GM23248 (cell line): ENCODE results near the gene MFF. TPM values are rescaled to one million over a fixed set of nuclear protein-coding genes. Genes with fewer than 3 reads are reported as not detected.
"Not testable (repeated sequence)": the region's sequence is repeated elsewhere in the genome, so short reads cannot be mapped to it uniquely, and the experiment has no call there.

Experiments used
- DNase-seq: peaks from one replicate; pipeline ENCODE4 v3.0.0-alpha.2; 2015
- H2AFZ ChIP-seq: fragments of 200-600 bp; sonication (generic); 2 replicates; pipeline ENCODE4 v1.6.1; 2016; ENCODE audit warnings: antibody characterized with exemption
- H3F3A ChIP-seq: fragments of 200-600 bp; sonication (generic); 2 replicates; pipeline ENCODE4 v1.6.1; 2016; ENCODE audit warnings: mild to moderate bottlenecking, antibody characterized with exemption, mixed run types; ENCODE audit not compliant: insufficient read depth
- H3K27ac ChIP-seq: fragments of 200-600 bp; sonication (generic); 2 replicates; pipeline ENCODE4 v1.5.1; 2016; ENCODE audit warnings: mild to moderate bottlenecking
- H3K27me3 ChIP-seq: fragments of 200-600 bp; sonication (generic); replicated peaks from 2 replicates; pipeline ENCODE4 v1.6.1; 2016; ENCODE audit warnings: mild to moderate bottlenecking; ENCODE audit not compliant: insufficient read depth
- H3K36me3 ChIP-seq: fragments of 200-600 bp; sonication (generic); 2 replicates; pipeline ENCODE4 v1.6.1; 2016; ENCODE audit warnings: low read depth, mild to moderate bottlenecking
- H3K4me1 ChIP-seq: fragments of 200-600 bp; sonication (generic); 2 replicates; pipeline ENCODE4 v1.6.1; 2016; ENCODE audit warnings: mild to moderate bottlenecking; ENCODE audit not compliant: insufficient read depth
- H3K4me2 ChIP-seq: fragments of 200-600 bp; sonication (generic); one replicate; pipeline ENCODE4 v1.6.1; 2016; ENCODE audit warnings: mild to moderate bottlenecking; ENCODE audit not compliant: unreplicated experiment
- H3K4me3 ChIP-seq: fragments of 200-600 bp; sonication (generic); 2 replicates; pipeline ENCODE4 v1.5.1; 2016; ENCODE audit warnings: mild to moderate bottlenecking
- H3K79me2 ChIP-seq: fragments of 200-600 bp; sonication (generic); 2 replicates; pipeline ENCODE4 v1.6.1; 2016; ENCODE audit warnings: mild to moderate bottlenecking; ENCODE audit not compliant: insufficient read depth
- H3K9ac ChIP-seq: fragments of 200-600 bp; sonication (generic); 2 replicates; pipeline ENCODE4 v1.6.1; 2016; ENCODE audit warnings: mild to moderate bottlenecking
- H3K9me2 ChIP-seq: fragments of 200-600 bp; sonication (generic); 2 replicates; pipeline ENCODE4 v1.6.1; 2016; ENCODE audit warnings: mixed run types, mild to moderate bottlenecking, moderate library complexity; ENCODE audit not compliant: insufficient read depth
- H3K9me3 ChIP-seq: fragments of 200-600 bp; sonication (generic); one replicate; pipeline ENCODE4 v1.6.1; 2017; ENCODE audit warnings: low read depth
- H4K20me1 ChIP-seq: fragments of 200-600 bp; sonication (generic); 2 replicates; pipeline ENCODE4 v1.6.0; 2016; ENCODE audit not compliant: insufficient read depth
- EZH2 ChIP-seq: fragments of 200-600 bp; sonication (generic); IDR thresholded peaks from 2 replicates; pipeline ENCODE4 v1.6.1; 2018; ENCODE audit warnings: antibody characterized with exemption, mild to moderate bottlenecking; ENCODE audit not compliant: insufficient read depth, poor library complexity, severe bottlenecking
- EZH2phosphoT487 ChIP-seq: fragments of 200-600 bp; sonication (generic); IDR thresholded peaks from 2 replicates; pipeline ENCODE4 v1.6.1; 2018; ENCODE audit warnings: antibody characterized with exemption, moderate library complexity, mild to moderate bottlenecking, low read depth; ENCODE audit not compliant: insufficient read depth
- WGBS, 2 experiments: methylation state at CpG; one replicate each; pipeline ENCODE4 v1.1.6; 2015 to 2017; ENCODE audit warnings: low lambda C conversion rate in 2 of 2, low coverage in 1 of 2; ENCODE audit errors: missing lambda C conversion rate in 2 of 2; 5-methylcytosine and 5-hydroxymethylcytosine counted together
- in situ Hi-C: fragments of 300-500 bp; cut with MboI; formaldehyde crosslinking; loops from 2 replicates; pipeline ENCODE4 v1.15.0; 2020
- polyA plus RNA-seq: library from polyadenylated mRNA; unstranded; fragments of >200 nt; fragmentation: Nextera tagmentation; extraction: Ambion mirVana; gene quantifications from 2 replicates; pipeline ENCODE4 v1.2.1, GENCODE V29; 2016
- total RNA-seq: library from RNA; depleted of rRNA; stranded (reverse); fragments of >200 nt; shearing (Covaris generic); gene quantifications from 2 replicates; pipeline ENCODE4 v1.2.3, GENCODE V29; 2014

Gene MFF
- total and polyA plus RNA-seq, 2 experiments from 2014 or later: 250 to 301 TPM

DNA sequence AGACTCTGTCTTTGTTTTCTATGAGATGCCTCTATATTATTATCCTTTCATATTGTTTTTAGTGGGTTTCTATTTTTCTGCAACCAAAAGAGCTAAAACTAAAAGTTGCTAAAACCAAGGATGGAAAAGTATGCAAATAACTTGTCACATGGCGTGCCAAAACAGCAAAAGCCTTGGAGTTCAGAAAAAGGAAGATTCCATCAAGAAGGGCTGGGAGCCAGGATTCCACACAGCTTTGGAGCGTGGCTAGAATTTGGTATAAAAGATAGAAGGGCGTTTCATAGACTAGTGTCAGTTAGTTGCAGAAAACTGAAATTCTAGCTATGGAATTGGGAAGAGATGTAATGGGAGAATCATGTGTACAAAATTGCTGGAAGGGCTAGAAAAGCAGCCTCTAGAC, 58.6 kb downstream of the MFF start:
- TF ChIP-seq EZH2phosphoT487: no peak
- no peak for TF ChIP-seq EZH2
- Histone ChIP-seq H4K20me1 (no peaks in the 10 kb centered on the region), H3K27ac (peak overlapping the region; percentile 6; the same call in 1 of the 2 replicates), H3K4me3 (no peak overlapping the region), H3K9me3 (no peaks in the 10 kb centered on the region), H3F3A (peaks cover 27% of the 10 kb centered on the region), H3K4me1 (peaks cover 31% of the 10 kb centered on the region), H3K27me3 (no peaks in the 10 kb centered on the region), H3K36me3 (no peaks in the 10 kb centered on the region), H3K79me2 (no peaks in the 10 kb centered on the region), H3K4me2 (no peak overlapping the region), H3K9ac (peak overlapping the region; percentile 1; the same call in 1 of the 2 replicates), H2AFZ (peak overlapping the region; percentile 47), H3K9me2 (no peaks in the 10 kb centered on the region)
- WGBS, 2 experiments: 31 to 40% methylated on average over 3 of the region's 3 CpGs
- DNase-seq: peak; percentile 56
- in situ Hi-C loops: no loop called here

DNA sequence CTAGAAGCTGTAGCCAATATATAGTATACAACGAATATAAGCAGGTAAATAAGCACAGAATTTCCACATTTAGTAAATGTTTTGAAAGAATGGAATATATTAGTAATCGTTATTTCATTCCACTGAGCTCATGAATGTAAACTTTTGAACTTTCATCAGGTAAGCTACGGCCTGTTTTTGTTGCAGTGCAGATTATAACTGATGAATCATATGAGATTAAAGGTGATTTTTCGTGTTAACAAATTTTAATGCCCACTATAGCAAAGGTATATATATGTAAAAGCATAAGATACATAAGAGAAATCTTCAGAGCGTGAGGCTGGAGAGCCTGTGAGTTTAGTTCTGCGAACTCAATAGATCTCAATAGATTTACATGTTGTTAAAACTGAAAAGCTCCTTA, 61.6 kb downstream of the MFF start:
- TF ChIP-seq EZH2phosphoT487 (no peak), EZH2 (no peak)

DNA sequence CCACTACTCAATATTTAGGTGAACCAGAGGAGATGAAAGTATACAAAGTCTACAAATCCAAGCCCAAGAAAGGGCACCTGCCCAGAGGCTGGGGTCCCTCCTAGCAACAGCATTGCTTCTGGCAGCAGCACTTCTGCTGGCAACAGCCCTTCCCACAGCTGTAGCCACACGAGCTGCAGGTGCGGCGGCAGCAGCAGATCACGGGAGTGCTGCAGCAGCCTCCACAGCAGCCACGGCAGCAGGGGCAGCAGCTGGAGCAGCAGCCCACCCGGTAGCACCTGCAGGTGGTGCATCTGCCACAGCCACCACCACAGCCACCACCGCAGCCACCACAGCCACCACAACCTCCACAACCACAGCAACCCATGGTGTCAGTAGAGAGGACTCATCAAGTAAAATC, 62.5 kb downstream of the MFF start, which contains the start of gene SCYGR1:
TSS of gene SCYGR1 (minus strand) at position 367 of the 400 bp plus-strand sequence. CDS start at position 367, 0 bp downstream.
- WGBS, 2 experiments: 70 to 84% methylated on average over 7 of the region's 7 CpGs
- H4K20me1 ChIP-seq, H3K9me3 ChIP-seq, H3K9me2 ChIP-seq, H3K36me3 ChIP-seq, H3K27me3 ChIP-seq, H3K79me2 ChIP-seq, H2AFZ ChIP-seq, H3K4me2 ChIP-seq, H3K4me3 ChIP-seq, in situ Hi-C loops, DNase-seq: not testable (repeated sequence)
- peaks cover 17% of the 10 kb centered on the region; the same call in 1 of the 2 replicates for H3F3A ChIP-seq
- peaks cover 29% of the 10 kb centered on the region for H3K4me1 ChIP-seq
- H3K9ac ChIP-seq: peak within 1 kb of the TSS; percentile 44
- H3K27ac ChIP-seq: peak within 1 kb of the TSS; percentile 82

More for the DNA sequence above, 61.6 kb downstream of the MFF start:
- H3K4me1 ChIP-seq: peaks cover 29% of the 10 kb centered on the region
- DNase-seq: no peak
- in situ Hi-C loops: no loop called here
- H3K79me2 ChIP-seq: no peaks in the 10 kb centered on the region
- no peaks in the 10 kb centered on the region for H4K20me1 ChIP-seq
- H3K9me3 ChIP-seq: no peaks in the 10 kb centered on the region
- no peak overlapping the region for H2AFZ ChIP-seq
- H3K9ac ChIP-seq: no peak overlapping the region
- H3K27ac ChIP-seq: no peak overlapping the region
- 89 to 90% methylated on average over 6 of the region's 6 CpGs for WGBS, 2 experiments
- H3F3A ChIP-seq: peaks cover 24% of the 10 kb centered on the region; the same call in 1 of the 2 replicates
- no peak overlapping the region for H3K4me2 ChIP-seq
- no peaks in the 10 kb centered on the region for H3K27me3 ChIP-seq
- no peaks in the 10 kb centered on the region for H3K36me3 ChIP-seq
- no peak overlapping the region for H3K4me3 ChIP-seq
- H3K9me2 ChIP-seq: no peaks in the 10 kb centered on the region

DNA sequence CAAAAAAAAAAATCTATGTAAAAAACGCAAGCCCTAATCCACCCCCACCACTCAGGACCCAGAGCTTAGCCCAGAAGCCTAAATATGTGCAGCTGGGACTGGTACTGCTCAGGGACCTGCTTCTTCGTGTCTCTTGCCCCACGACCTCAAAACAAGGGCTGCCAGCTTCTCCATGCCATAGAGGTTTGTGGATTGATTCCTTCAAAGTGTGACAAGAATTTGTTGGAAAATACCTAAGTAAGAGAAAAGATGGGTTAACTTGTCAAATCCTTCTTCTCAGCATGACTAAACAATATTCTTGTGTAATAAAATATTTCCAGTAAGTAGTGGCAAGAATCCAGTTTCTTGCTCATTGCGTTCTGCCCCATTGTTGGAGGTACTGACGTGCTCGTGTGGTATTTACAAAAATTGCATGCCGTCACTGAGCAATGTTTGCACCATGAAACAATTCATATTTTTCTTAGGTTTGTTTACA, 63.5 kb downstream of the MFF start:
- H3F3A ChIP-seq: peaks cover 26% of the 10 kb centered on the region
- no peak overlapping the region for H2AFZ ChIP-seq
- H3K27ac ChIP-seq: peak overlapping the region; percentile 82
- peak overlapping the region; percentile 44 for H3K9ac ChIP-seq
- H3K4me1 ChIP-seq: peaks cover 35% of the 10 kb centered on the region
- H3K9me3 ChIP-seq: no peaks in the 10 kb centered on the region
- no peak overlapping the region for H3K4me3 ChIP-seq
- peak; percentile 99 for DNase-seq
- peak overlapping the region; percentile 27 for H3K4me2 ChIP-seq
- in situ Hi-C loops: no loop called here
- WGBS, 2 experiments: 17 to 20% methylated on average over 7 of the region's 7 CpGs
- H3K27me3 ChIP-seq: no peaks in the 10 kb centered on the region
- no peaks in the 10 kb centered on the region for H3K36me3 ChIP-seq
- no peaks in the 10 kb centered on the region for H3K79me2 ChIP-seq
- no peak for TF ChIP-seq EZH2phosphoT487
- TF ChIP-seq EZH2: no peak
- no peaks in the 10 kb centered on the region for H4K20me1 ChIP-seq
- H3K9me2 ChIP-seq: no peaks in the 10 kb centered on the region

DNA sequence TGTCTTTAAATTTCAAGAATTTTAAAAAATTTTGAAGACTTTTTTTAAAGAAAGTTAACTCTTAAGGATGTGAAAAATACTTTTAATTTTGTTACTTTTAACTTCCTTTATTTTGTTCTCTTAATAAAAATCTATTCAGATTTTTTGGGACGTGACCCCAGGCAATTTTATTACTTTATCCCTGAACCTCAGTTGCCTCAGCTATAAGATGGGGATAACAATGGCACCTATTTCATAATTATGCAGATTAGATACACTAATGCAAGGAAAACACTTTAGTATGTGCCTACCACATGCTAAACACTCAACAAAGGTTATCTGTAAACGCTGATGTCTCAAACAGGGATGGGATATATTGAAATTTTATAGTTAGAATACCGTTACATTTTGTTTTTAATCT, 64.2 kb downstream of the MFF start:
- Histone ChIP-seq H3K79me2 (no peaks in the 10 kb centered on the region), H3K9me3 (no peaks in the 10 kb centered on the region), H3K9ac (peak overlapping the region; percentile 26), H3K27me3 (no peaks in the 10 kb centered on the region), H3K36me3 (no peaks in the 10 kb centered on the region), H4K20me1 (no peaks in the 10 kb centered on the region), H3K9me2 (no peaks in the 10 kb centered on the region), H3K27ac (peak overlapping the region; percentile 82), H2AFZ (no peak overlapping the region), H3K4me3 (no peak overlapping the region), H3F3A (peaks cover 27% of the 10 kb centered on the region), H3K4me2 (peak overlapping the region; percentile 27), H3K4me1 (peaks cover 38% of the 10 kb centered on the region)
- no peak for DNase-seq
- in situ Hi-C loops: no loop called here
- WGBS, 2 experiments: 74% methylated on average over 3 of the region's 3 CpGs
- TF ChIP-seq EZH2 (no peak), EZH2phosphoT487 (no peak)
